Keratinocyte (primary cell): ENCODE results near the gene LFNG.

Experiments
- CTCF ChIP-seq, 3 experiments: IDR thresholded peaks in 1 of 3; conservative IDR thresholded peaks in 1 of 3; optimal IDR thresholded peaks in 1 of 3; 2 replicates in 2 of 3; 3 replicates in 1 of 3; pipeline versions ENCODE3 to v1.5.1; 2011; ENCODE audit warnings: low read length in 3 of 3, mild to moderate bottlenecking in 3 of 3, moderate library complexity in 2 of 3, control low read depth in 1 of 3, inconsistent platforms in 1 of 3; ENCODE audit not compliant: insufficient read depth in 2 of 3; ENCODE audit errors: extremely low read depth in 1 of 3
- EZH2 ChIP-seq: IDR thresholded peaks from one replicate; pipeline ENCODE4 v1.6.1; 2012; ENCODE audit warnings: inconsistent platforms, mild to moderate bottlenecking, low read length, moderate library complexity

GRCh38 chr7:2484868-2485267 lies 34.7 kb upstream of the LFNG start:
- TF ChIP-seq CTCF (optimal IDR thresholded peaks at IDR 0.05 in 1 of 3, IDR thresholded peaks at IDR 0.05 in 1 of 3, conservative IDR thresholded peaks at IDR 0.05 in 1 of 3; ENCODE audit: extremely low read depth in 1 of 3, insufficient read depth in 2 of 3, low read length in 3 of 3) (no peak), EZH2 (no peak)
